GM12872 (cell line): Measurements from ENCODE around the gene BHMT.

Experiments
- CTCF ChIP-seq: IDR thresholded peaks from 3 replicates; pipeline ENCODE4 v1.5.1; 2011; ENCODE audit warnings: low read depth, mild to moderate bottlenecking, low read length, moderate library complexity; ENCODE audit not compliant: insufficient read depth

BHMT gene

DNA sequence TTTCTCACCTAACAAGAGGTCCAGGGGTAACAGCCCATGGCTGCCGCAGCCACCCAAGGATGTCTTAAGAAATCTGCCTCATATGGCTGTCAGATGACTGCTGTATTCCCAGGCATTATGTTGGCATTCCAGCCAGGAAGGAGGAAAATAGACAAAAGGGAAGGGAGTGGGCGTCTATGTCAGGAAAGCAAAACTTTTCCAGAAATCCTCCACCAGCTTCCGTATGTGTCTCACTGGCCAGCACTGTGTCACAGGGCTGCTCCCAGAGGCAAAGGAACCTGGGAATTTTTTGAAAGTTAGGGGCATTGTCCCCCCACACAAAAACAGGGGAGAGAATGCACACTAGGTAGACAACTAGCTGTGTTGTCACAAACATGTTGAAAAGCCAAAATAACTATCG lies 34.8 kb upstream of the BHMT start:
- TF ChIP-seq CTCF, result no peak

DNA sequence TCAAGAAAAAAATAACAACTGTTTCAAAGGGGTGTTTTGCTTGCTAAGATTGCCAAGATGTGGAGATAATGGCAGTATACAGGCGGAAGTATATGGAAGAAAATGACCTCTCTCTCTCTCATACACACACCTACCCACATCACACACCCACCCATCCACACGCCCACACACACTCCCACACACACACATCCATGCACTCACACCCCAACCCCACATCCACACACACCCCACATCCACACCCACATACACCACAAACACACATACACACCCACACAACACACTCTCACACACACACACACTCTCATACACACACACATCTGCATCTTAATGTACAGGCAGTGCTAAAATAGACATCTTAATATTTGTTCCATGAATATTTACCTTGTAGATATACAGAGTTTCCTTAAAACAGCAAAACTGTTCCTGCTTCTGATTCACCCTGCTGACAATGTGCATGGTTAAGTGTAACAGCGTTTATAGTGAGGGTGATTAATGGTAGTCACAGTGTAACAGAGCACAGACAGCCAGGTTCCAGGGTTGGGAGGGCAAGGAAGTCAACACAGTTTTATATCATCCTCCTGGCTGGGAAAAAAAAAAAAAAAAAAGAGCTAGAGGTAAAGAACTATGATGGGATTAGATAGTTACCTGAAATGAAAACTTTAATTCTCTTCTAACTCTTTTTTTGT lies 33.8 kb upstream of the BHMT start:
- TF ChIP-seq CTCF, result no peak

DNA sequence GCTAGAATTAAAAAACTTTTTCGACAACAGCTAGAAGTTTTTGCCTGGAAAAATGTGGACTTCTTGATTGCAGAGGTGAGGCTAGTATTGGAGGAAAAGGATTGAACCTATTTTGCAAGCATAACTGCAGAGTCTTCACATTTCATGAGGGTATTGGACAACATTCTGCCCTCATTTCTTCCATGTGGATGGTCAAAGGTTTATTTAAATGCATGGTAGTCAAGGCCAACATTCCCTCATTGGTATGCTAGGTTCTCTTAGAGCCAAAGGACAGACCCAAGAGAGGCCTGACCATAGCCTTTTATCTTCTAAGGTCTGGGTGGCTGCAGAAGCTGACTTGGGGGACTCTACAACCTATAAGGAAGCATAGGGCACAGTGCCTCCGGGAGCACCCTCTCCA lies 30.8 kb upstream of the BHMT start:
- no peak for TF ChIP-seq CTCF

DNA sequence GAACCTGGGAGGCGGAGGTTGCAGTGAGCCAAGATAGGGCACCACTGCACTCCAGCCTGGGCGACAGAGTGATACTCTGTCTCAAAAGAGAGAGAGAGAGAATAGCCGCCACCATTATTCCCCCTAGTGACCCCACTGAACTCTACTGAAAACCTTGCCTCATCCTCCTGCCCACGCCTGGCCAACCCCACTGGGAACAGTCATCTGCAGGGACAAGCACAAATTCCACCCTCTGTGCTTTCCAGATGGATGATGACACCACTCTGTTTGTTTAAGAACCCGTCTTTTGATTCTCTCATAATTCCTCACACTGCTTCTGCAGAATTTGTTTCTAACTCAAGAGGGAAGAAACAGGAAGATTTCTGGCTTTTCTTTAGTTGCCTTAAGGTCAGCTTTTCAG lies 29.8 kb upstream of the BHMT start:
- TF ChIP-seq CTCF, result no peak

- TF ChIP-seq CTCF, result no peak
Observed at GRCh38 chr5:79086116-79086515, 25.5 kb upstream of the BHMT start.

DNA sequence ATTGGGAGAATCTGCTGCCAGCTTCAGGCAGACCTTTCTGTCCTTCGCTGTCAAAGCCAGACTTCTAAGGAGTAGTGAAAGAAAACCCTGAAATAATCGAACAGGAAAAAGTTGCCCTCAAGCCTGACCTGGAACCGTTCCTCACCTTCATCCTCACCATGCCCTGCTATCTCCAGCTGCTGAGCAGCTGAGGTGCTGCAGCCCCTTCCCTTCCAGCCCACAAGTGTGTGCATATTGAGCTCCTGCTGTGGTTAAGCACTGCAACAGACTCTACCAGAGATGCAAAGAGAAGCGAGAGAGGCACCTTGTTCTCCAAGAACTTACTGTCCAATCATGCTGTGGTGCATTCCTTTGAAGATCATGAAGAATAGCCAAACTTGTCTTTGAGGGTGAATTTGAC lies 23.1 kb upstream of the BHMT start:
- TF ChIP-seq CTCF, result no peak

DNA sequence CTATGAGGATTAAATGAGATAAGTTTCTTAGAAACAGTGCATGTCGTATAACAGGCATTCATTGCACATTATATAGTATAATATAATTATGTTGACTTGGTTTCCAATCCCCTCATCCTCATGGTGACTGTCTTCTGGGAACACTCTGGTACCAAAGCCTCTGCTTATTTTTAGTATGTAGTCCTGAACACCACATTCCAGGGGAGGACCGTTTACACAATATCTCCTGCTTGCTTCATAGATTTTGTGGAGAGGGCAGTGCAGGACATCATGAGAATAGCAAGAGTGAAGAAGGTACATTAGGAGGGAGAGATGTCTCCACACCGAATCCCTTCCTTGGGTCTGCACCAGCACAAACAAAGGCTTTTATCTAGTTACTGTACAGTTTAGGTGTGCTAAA lies 20.5 kb upstream of the BHMT start:
- no peak for TF ChIP-seq CTCF

- no peak for TF ChIP-seq CTCF
Observed at GRCh38 chr5:79093762-79094161, 17.8 kb upstream of the BHMT start.
